GM19193 (cell line): ENCODE data around the gene BMF.

Experiments
- POLR2A ChIP-seq: IDR thresholded peaks from 4 replicates; pipeline ENCODE4 v1.6.1; 2011; ENCODE audit not compliant: insufficient read depth, insufficient read length; ENCODE audit errors: extremely low read depth

The BMF gene

DNA sequence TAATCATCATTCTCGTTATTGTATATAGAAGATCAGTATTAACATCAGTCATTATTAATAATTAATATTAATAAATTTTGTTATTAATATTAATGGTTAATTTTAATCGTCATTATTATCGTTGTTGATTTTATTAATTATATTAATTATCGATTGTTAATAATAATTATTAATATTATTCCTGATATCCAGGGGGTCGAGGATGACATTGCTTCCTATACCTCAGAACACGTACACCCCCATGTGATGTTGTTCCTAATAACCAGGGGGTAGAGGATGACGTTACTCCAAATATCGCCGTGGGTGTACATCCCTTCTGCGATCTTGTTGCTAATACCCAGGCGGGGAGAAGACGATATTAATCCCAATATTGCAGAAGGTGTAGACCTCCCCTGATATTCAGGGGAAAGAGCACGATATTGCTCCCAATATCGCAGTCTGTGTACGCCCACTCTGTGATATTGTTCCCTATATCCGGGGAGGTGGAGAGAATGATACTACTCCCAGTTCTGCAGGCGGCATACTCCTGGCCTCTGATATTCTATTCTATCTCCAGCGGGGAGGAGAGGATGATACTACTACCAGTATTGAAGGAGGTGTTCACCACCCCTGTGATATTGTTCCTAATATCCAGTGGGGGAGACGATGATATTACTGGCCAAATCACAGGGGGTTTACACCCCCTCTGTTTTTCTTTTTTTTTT lies 22.3 kb upstream of the BMF start:
- no peak for TF ChIP-seq POLR2A

DNA sequence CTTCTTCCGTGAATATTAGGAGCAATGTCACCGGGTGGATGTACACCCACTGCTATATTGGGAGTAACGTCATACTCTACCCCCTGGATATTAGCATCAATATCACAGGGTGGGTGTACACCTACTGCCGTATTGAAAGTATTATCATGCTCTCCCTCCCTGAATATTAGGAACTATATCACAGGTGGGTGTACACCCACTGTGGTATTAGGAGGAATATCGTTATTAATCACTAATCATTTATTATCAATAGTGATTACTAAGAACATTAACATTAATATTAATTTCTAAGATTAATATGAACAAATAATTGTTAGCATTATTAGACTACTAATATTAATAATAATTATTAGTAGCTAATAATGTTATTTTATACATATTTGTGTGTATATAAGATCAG lies 21.4 kb upstream of the BMF start:
- TF ChIP-seq POLR2A: no peak

DNA sequence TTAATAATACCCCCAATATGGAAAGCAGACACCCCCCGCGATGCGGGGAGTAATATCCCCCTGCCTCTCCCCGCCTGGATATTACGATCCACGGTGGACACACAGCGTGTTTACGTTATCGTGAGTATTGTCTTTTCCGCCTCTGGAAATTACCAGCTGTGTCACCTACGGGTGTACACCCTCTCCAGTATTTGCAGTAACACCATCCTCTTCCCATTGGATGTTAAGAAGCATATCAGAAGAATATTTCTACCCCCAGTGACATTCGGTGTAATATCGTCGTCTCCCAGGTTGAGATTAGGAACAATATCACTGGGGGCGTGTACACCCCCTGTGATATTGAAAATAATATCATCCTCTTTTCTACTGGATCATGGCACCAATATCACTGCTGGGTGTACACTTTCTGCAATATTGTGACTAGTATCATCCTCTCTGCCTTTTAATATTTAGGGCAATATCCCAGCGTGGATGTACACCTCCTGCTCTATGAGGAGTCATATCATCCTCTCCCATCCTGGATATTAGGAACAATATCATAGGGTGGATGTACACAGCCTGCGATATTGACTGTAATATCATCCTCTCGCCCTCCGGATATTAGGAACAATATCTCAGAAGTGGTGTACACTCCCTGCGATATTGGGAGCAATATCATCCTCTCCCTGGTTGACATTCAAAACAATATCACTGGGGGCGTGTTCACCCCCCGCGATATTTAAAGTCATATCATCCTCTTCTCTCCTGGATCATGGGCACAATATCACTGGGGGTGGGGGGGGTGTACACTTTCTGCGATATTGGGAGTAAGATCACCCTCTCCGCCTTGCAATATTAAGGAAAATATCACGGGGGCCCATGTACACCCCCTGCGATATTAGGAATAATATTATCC lies 20.3 kb upstream of the BMF start:
- TF ChIP-seq POLR2A: no peak

GRCh38 chr15:40125950-40126349 lies 17.3 kb upstream of the BMF start:
- no peak for TF ChIP-seq POLR2A

GRCh38 chr15:40121911-40122638 lies 13.4 kb upstream of the BMF start:
- no peak for TF ChIP-seq POLR2A

DNA sequence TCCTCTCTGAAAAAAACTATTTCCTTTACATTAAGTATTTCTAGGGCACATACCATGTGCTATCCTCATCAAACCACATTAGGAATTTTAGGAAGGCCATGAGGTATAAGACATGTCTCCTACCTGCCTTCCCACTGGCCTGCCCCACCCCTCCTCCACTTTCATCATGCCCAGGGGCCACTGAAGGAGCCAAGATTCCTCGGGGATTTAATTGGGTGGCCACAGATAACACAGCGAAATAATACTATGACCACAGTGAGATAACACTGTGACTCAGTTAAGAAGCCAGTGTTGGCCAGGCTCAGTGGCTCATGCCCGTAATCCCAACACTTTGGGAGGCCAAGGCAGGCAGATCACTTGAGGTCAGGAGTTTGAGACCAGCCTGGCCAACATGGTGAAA lies 9.8 kb upstream of the BMF start:
- TF ChIP-seq POLR2A: no peak

GRCh38 chr15:40115670-40116093 lies 7.0 kb upstream of the BMF start:
- peak; percentile 27 for TF ChIP-seq POLR2A

- no peak for TF ChIP-seq POLR2A
Measured at GRCh38 chr15:40114218-40114617, 5.5 kb upstream of the BMF start.

GRCh38 chr15:40112789-40113188 lies 4.1 kb upstream of the BMF start:
- TF ChIP-seq POLR2A: no peak

GRCh38 chr15:40111888-40112287 lies 3.2 kb upstream of the BMF start:
- no peak for TF ChIP-seq POLR2A

DNA sequence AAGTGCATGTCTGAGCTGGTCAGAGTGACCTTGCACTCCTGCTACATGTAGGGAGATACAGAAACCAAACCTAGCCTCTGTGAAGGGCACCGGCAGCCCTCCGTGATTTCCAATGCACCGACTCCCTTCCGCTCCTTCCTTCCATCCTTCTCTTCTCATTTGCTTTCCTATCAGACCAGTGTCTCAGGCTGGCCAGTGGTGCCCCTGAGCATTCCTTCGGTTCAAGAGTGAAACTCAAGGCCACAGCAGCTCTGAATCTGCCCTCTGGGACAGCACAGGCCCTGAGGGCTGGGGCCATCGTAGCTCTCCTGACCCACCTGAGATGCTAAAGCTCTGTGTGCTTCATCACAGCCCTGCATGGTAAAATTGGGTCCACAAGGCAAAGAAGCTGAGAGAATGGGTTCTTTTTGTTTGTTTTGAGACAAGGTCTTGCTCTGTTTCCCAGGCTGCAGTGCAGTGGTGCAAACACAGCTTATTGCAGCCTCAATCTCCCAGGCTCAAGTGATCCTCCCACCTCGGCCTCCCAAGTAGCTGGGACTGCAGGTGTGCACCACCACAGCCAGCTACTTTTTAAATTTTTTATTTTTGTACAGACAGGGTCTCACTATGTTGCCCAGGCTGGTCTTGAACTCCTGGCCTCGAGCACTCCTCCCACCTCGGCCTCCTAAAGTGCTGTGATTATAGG lies 2.3 kb upstream of the BMF start:
- no peak for TF ChIP-seq POLR2A

GRCh38 chr15:40108061-40108854 lies 421 bp downstream of the BMF start:
- peak; percentile 34 for TF ChIP-seq POLR2A

DNA sequence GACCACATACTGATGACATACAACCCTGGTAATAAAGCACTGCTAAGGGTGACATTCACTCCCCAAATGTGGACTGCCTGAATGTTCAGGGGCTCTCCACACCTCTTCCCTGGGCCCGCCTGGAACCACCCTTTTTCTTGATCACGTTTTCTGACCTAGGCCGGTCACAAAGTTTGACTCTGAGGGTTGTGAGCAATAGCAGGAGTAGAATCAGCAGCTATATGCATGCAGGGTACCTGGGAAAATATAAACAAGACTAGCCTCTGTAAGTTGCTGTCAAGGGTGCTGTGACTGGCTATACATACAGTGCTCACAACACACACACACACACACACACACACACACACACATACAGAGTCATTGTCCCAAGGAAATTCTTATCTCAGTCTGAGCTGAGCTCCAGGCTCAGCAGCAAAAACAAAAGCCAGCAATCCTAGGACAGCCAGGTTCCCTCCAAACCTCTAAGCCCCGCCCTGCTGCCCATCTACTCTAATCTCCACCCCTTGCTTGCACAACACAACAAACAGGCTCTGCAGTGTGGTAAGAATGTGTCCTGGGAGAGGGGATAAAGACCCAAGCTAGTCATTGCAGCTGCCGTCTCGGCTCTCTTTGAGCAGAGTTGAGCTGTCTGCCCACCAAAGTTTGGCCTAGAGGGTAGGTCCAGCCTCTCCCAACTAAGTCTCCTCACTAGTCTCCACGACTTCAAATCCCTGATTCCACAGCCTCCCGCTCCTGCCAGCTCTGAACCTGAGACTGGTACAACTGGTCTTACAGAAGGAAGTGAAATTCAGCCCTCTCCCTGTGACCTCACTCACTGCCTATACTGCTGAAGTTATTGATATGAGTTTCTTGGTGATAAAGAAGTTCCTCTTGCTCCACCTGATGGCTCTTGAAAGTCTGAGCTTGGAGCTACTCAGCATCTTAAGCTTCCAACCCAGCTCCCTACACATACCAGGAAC lies 2.2 kb downstream of the BMF start:
- TF ChIP-seq POLR2A: peak; percentile 52
